Lower leg skin (tissue), 3 donors: Measurements from ENCODE around the gene LMF1.

Source experiments
- CTCF ChIP-seq, 3 donors: fragments of 450-650 bp; IDR thresholded peaks; one replicate each; pipeline ENCODE4 v1.5.1; 2016; ENCODE audit warnings: antibody characterized with exemption in 3 of 3, mild to moderate bottlenecking in 3 of 3, moderate library complexity in 2 of 3
- POLR2A ChIP-seq, 2 donors: fragments of 450-650 bp; IDR thresholded peaks; one replicate each; pipeline ENCODE4 v1.6.1; 2016 to 2017; ENCODE audit warnings: antibody characterized with exemption in 2 of 2, mild to moderate bottlenecking in 1 of 2, moderate library complexity in 1 of 2

- TF ChIP-seq CTCF (IDR thresholded peaks at IDR 0.05) (no peak), POLR2A (IDR thresholded peaks at IDR 0.05) (no peak)
Observed at GRCh38 chr16:931171-931570, 39.6 kb downstream of the LMF1 start.
